SK-N-SH treated with all-trans-retinoic acid at 6 μM for 48 hours (cell line): ENCODE measurements around the gene MYO15B.

Source experiments
- CSDC2 ChIP-seq: fragments of 250-450 bp; sonication (Bioruptor Pico); IDR thresholded peaks from 2 replicates; pipeline ENCODE4 v1.5.0; 2020; ENCODE audit warnings: mild to moderate bottlenecking, moderate library complexity
- SNAI2 ChIP-seq: fragments of 250-450 bp; sonication (Bioruptor Pico); IDR thresholded peaks from 2 replicates; pipeline ENCODE4 v1.5.0; 2020; ENCODE audit warnings: mild to moderate bottlenecking, moderate library complexity
- TCF4 ChIP-seq: fragments of 250-450 bp; sonication (Bioruptor Pico); IDR thresholded peaks from 2 replicates; pipeline ENCODE4 v1.8.0; 2021; ENCODE audit warnings: mild to moderate bottlenecking, moderate library complexity, borderline replicate concordance
- TSHZ2 ChIP-seq: fragments of 250-450 bp; sonication (Bioruptor Pico); IDR thresholded peaks from 2 replicates; pipeline ENCODE4 v1.5.0; 2020; ENCODE audit warnings: mild to moderate bottlenecking, moderate library complexity
- TF ChIP-seq, protein P1 (sequence below): fragments of 250-450 bp; sonication (Bioruptor Pico); IDR thresholded peaks from 2 replicates; pipeline ENCODE4 v1.8.0; 2021; ENCODE audit warnings: low read depth, mild to moderate bottlenecking, moderate library complexity, borderline replicate concordance

DNA sequence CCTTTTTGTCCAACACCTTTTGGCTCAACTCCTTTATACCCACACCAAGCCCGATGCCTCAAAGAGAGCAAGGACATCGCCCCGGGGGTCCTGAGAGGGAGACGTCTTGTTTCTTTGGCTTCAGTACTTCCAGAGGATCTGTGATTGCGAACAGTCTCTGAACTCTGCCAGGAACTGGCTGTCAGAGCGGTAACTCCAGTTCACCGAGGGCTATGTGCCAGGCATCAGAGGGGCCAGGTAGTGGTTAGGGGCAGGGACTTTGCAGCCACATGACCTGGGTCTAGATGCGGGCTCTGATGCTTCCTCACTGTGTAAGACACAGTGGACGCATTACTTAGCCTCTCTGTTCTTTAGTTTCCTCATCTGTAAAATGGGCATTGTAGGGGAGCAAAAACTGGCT lies 40.5 kb upstream of the MYO15B start:
- TF ChIP-seq TSHZ2 (CRISPR knock-in tag) (no peak), TCF4 (CRISPR knock-in tag) (no peak), CSDC2 (CRISPR knock-in tag) (no peak), SNAI2 (CRISPR knock-in tag) (no peak)
- TF ChIP-seq, protein P1, sequence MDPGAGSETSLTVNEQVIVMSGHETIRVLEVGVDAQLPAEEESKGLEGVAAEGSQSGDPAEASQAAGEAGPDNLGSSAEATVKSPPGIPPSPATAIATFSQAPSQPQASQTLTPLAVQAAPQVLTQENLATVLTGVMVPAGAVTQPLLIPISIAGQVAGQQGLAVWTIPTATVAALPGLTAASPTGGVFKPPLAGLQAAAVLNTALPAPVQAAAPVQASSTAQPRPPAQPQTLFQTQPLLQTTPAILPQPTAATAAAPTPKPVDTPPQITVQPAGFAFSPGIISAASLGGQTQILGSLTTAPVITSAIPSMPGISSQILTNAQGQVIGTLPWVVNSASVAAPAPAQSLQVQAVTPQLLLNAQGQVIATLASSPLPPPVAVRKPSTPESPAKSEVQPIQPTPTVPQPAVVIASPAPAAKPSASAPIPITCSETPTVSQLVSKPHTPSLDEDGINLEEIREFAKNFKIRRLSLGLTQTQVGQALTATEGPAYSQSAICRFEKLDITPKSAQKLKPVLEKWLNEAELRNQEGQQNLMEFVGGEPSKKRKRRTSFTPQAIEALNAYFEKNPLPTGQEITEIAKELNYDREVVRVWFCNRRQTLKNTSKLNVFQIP (CRISPR knock-in tag): no peak
